NCI-H2029 treated with DMSO at 0.1 percent for 48 hours (cell line): ENCODE results near the gene MFSD11.
"Not testable (repeated sequence)": the region's sequence is repeated elsewhere in the genome, so short reads cannot be mapped to it uniquely, and the experiment has no call there.

ENCODE experiments used
- DNase-seq: peaks from one replicate; lab custom pipeline; 2025; lab: John Stamatoyannopoulos, UW

The MFSD11 gene

GRCh38 chr17:76737676-76738467 is at the start of gene MFSD11:
Gene MFSD11 (plus strand): TSS chr17:76738119. CDS start chr17:76738353, 234 bp downstream.
- no peak for DNase-seq

GRCh38 chr17:76688165-76688622 is 49.7 kb upstream of the MFSD11 start:
- DNase-seq: no peak

- DNase-seq: no peak
Observed at GRCh38 chr17:76689859-76690258, 48.1 kb upstream of the MFSD11 start.

DNA sequence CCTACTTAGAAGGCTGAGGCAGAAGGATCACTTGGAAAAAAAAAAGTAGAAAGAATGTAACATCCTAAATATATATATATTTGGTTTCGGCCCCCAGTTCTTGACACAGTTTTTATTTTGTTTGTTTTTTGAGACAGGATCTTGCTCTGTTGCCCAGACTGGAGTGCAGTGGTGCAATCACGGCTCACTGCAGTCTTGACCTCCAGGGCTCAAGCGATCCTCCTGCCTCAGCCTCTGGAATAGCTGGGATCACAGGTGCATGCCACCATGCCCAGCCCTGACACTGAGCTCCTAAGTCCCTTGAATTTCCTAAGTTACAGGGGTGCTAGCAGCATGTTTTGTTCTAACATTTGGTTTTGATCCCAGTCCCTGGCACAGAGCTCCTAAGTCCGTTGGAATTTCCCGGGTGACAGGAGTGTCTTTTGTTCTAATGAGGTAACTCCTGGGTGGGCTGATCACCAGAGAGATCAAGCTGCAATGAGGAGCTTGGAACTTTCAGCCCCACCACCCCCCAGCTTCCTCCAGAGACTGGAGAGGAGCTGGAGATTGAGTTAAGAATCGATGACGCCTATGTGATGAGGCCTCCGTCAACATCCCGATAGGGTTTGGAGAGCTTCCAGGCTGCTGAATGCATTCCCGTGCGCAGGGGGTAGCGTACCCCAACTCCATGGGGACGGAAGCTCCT is 47.2 kb upstream of the MFSD11 start:
- no peak for DNase-seq

DNA sequence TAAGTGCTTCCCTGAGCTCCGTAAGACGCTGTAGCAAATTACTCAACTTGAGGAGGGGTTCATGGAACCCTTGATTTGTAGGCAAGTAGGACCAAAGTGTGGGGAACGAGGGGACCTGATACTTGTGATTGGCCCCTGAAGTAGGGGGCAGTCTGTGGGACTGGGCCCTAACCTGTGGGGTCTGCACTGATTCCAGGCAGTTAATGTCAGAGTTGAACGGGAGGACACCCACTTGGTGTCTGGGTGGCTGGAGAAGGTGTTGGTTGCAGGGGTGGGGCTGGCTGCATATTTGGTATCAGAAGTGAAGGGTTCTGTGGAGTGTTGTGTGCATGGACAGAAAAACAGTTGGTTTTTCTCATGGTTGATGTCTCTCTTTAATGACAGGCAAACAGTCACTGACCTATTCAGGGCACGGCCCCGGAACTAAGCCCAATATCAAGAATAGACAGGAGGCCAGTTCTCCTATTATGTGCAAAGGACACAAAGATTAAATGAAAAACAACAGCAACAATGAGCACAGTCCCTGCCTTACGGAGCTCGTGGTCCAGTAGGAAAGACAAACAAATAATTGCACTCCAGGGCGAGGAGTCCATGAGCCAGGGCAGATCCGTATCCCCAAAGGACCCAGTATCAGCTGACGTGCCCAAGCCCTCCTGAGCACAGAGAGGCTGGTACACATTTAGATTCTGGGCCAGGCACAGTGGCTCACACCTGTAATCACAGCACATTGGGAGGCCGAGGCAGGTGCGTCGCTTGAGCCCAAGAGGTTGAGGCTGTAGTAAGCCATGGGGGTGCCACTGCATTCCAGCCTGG is 46.3 kb upstream of the MFSD11 start:
- DNase-seq: no peak

DNA sequence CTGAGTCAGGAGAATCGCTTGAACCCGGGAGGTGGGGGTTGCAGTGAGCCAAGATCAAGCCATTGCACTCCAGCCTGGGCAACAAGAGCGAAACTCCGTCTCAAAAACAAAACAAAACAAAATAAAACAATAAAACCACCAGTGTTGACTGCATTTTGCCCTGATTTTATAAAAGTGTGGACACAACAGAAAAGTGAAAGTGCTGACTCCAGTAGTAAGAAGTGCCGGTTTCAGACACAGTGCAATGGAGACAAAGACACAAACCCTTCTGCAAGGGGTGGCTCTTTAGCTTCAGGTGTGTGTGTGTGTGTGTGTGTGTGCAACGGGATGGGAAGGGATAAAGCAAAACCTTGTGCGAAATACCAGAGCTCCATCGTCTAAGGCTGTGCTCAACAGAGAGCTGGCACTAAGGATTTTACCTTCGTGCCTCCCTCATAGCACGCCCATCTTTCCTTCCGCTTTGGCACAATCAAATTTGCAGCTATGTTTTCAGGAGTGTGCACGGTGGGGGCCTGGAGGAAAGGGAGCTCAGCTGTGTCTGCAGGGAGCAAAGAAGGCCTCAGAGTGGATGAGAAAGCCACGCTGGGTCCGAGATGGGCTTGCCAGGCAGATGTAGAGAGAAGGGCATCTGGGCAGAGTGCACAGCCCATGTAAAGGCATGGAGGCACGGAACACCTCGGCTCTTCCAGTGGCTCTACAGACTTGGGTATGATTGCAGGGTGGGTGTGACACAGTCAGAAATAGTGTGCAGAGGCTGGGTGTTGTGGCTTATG is 42.7 kb upstream of the MFSD11 start:
- DNase-seq: no peak

DNA sequence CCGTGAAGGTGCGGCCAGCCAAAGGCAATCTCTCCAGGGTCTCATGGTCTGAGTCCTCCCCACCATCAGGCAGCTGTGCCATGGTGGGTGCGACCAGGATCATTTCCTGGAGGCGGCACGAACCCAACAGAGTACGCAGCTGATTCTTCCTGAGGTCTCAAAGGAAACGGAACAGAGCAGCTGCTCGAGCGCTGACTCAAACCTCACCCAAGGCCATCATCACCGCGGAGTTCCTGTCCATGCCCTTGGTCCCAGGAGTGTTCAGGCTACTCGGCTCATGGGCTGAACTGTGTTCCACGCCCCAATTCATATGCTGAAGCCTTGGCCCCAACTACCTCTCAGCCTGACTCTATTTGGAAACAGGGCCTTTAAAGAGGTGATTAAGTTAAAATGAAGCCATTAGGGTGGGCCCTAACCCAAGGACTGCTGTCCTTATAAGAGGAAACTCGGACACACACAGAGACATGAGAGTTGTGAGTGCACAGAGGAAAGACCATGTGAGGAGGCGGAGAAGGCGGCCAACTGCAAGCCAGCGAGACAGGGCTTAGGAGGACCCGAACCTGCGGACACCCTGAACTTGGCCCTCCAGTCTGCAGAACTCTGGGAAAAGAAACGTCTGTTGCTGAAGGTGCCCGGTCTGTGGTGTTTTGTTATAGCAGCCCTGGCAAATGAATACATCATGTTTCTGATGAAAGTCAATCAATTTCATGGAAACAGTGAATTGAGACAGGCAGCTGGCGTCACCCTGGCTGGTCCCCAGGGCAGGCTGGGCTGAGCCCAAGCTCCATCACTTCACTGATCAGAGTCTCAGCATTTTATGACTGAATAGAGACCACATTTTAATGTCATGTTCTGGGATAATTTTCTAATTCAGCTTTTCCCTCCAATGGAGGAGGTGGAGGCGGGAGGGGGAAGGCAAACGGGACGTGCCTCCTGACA is 40.9 kb upstream of the MFSD11 start:
- no peak for DNase-seq

DNA sequence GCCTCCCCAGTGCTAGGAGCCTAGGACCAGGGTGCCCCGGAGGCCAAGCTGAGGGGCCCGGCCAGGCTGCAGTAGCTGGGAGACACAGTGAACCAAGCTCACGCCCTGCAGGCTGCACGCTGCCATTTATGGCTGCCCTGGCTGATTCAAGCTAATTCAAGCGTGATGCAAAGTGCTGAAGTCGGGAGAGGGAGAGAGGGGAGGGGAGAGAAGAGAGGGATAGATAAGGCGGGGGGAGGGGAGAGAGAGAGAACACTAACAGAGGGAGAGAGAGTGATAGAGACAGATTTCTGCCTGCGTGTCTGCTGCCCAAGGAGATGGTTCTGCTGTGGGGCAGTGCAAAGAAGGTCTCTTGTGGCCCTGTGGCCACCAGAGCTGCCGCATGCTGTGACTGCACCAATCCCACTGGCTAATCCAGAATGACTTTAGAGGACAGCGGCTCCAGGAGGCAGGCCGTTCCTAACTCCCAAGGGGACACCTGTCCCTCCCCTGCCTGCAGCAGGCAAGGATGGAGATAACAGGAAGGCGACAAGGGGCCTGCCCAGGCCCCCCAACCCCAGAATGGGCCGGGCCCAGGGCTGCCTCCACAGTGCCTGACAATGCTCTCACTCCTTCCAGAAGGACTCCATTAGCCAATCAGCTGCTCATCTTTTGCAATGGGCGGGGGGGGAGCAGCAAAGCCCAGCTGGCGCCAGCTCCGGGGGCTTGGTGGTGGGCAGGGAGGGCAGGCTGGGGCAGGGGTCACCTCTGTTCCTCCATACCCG is 40.0 kb upstream of the MFSD11 start:
- no peak for DNase-seq

DNA sequence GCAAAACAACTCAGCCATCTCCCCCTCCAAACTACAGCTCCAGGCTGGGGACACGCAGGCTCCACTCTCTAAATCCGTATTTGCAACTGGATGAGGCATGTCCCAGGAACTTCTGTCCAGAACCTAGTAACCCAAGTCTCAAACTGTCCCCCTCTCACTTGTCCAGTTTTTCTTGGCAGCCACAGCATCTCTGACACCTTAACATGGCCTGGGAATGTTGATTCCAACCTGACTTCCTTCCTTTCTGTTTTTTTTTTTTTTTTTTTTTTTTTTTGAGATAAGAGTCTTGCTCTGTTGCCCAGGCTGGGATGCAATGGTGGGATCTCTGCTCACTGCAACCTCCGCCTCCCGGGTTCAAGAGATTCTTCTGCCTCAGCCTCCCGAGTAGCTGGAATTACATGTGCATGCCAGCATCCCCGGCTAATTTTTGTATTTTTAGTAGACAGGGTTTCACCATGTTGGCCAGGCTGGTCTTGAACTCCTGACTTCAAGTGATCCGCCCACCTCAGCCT is 39.4 kb upstream of the MFSD11 start:
- not testable (repeated sequence) for DNase-seq

GRCh38 chr17:76700270-76700616 is 37.7 kb upstream of the MFSD11 start:
- DNase-seq: no peak

GRCh38 chr17:76700617-76701470 is 37.1 kb upstream of the MFSD11 start:
- no peak for DNase-seq

DNA sequence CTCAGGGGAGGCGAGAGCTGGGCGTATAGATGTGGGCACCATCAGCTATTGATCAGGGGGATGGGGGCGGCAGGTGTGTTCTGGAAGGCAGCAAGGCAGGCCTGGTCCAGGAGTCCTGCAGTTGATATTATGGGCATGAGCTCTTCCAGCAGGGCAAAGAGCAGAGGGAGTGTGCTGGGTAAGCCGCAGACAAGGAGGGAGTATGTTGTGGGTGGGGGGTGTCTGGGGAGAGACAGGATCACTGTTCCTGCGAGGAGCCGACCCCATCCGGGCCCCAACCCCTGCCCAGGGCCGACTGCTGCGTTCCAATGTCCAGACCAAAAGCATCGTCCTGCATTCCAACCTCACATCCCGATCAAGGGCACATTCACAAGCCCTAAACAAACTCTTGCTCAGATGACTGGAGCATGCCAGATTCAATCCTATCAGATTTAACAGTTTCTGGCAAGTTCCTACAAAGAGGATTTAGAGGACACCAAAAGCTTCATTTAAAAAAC is 36.4 kb upstream of the MFSD11 start:
- DNase-seq: no peak

DNA sequence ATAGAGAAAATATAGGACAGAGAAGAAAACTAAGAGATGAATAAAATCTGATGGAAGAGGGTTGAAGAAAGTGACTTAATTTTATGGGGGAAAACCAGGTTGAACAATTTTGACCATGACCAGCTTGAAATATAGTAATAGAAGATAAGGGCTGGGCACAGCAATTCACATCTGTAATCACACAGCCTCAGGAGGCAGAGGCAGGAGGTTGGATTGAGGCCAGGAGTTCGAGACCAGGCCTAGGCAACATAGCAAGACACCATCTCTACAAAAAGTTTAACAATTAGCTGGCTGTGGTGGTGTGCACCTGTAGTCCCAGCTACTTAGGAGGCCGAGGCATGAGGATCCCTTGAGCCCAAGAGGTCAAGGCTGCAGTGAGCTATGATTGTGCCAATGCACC is 35.8 kb upstream of the MFSD11 start:
- DNase-seq: no peak

GRCh38 chr17:76702941-76703637 is 34.8 kb upstream of the MFSD11 start:
- no peak for DNase-seq

DNA sequence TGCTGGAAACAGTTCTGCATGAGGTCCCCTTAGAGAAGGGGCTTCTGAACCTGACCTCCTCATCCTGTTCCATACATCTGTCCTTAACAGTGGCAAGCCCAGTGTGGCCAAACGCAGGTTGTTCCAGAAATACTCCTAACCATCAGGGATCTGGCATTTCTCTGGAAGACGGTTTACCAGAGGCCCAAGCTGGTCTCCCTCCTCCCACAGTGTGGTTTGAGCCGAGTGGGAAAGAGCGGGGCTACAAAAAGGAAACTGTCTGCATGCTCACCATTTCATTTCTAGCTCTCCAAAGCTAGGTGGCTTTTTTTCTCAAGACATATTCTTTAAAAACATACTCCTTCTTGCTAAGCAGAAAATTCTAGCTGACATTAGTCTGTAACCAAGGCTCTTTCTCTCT is 33.1 kb upstream of the MFSD11 start:
- no peak for DNase-seq

DNA sequence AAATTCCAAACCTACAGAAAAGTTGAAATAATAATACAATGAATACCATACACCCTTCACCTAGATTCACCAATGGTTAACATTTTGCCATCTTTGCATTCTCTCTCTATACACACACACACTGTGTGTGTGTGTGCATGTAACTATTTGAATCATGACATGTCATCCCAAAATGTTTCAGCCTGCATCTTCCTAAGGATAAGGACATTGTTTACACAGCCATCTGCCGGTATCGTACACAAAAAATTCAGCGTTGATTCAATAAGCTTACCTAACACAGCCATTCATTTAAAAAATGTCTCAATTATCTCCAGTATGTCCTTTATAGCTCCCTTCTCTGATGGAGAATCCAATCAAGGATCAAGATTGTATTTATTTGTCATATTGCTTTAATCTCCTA is 31.1 kb upstream of the MFSD11 start:
- no peak for DNase-seq

DNA sequence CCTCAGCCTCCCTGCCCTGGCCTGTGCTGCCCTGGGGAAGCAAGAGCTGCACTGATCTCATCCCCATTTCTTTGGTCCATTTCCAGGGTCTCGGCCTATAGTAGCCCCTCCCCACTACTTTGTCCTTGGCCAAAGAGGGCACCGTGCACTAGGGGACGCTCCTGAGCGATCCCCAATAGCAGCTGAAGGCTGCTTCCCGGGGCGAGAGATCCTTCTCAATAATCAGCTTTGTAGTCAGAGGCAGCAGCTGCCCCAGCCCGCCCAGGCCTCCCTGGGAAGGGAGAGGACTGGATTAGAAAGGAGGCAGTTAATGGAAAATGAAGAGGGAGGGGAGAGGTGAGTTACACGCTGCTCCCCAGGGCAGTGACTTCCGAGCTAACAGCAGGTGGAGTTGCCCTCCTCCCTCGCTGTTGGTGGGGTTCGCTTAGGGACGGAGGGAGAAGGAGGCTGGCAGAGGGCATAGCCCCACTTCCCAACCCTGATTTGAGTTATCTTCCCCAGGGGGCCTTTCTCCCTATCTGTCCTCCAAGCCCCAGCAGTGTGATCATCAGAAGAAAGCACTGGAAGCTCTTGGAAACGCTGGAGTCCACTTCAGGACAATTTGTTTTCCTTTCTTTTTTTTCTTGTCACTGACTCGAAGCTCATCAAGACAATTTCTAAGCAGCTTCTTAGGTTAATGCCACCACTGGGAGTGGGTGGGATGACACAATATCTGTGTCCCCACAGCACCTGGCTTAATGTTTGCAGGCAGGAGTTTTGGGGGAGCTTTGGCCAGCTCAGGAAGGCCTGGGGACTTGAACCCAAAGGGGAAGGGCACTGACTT is 29.7 kb upstream of the MFSD11 start:
- no peak for DNase-seq
